ENCODE measurements around the gene ATP8B2.

GRCh38 chr1:154316704-154317103 lies 8.6 kb upstream of the ATP8B2 start:
- TF ChIP-seq FOXA1 (IDR thresholded peaks at IDR 0.05): no peak
- TF ChIP-seq SP1 (IDR thresholded peaks at IDR 0.05): no peak
- TF ChIP-seq NFRKB (IDR thresholded peaks at IDR 0.05): no peak
